HG03342 (cell line): ENCODE measurements around the gene DPM2.

ENCODE experiments used
- ATAC-seq: cut with Tn5 transposase; IDR thresholded peaks from one replicate; pipeline ENCODE4 v1.9.1; 2021; ENCODE audit warnings: mild to moderate bottlenecking, moderate library complexity; ENCODE audit not compliant: unreplicated experiment

DPM2 gene

DNA sequence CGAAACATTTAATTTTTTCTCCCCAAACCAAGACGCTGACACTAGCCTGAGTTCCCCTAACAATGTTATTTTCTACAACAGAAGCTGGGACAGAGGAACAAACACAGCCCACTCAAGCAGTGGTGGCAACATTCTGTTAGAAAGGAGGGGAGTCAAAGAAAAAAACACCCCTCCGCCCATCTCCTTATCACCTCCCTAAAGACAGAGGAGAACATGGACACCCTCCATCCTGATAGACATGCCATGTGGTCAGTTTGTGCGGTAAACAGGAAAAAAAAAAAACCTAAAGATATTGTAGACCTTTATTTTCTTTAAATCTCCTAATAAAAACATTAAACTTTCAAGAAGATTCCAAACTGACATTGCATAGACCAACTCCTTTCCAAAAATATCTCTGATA lies 2.9 kb upstream of the DPM2 start:
- ATAC-seq: no peak

DNA sequence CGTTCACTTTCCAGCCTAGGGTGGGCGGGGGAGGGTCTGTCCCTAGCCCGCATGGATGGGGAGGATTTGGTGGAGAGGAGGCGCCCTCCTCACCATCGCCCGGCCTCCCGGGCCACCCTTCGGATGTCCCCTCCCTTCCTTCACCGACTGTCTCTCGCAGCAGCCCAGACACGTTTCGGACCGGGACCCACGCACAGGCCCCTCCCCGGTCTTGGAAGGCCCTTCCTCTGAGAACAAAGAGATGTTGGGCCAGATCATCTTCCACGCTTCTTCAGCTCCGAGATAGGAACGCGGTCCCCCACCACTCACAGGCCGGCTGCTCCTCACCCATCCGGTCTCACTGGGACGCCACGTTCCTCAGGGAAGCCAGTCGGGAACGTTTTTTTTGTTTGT lies 640 bp upstream of the DPM2 start:
- ATAC-seq: no peak

- peak; percentile 2 for ATAC-seq
These were observed 632 bp downstream of the DPM2 start for GRCh38 chr9:127937056-127937387.

GRCh38 chr9:127936347-127936852 lies 1.3 kb downstream of the DPM2 start:
- ATAC-seq: no peak

GRCh38 chr9:127935765-127936221 lies 1.9 kb downstream of the DPM2 start:
- no peak for ATAC-seq

- no peak for ATAC-seq
These were observed 2.7 kb downstream of the DPM2 start for GRCh38 chr9:127934986-127935385.

GRCh38 chr9:127934248-127934647 lies 3.4 kb downstream of the DPM2 start:
- no peak for ATAC-seq

GRCh38 chr9:127931092-127931881 lies 6.4 kb downstream of the DPM2 start:
- no peak for ATAC-seq

DNA sequence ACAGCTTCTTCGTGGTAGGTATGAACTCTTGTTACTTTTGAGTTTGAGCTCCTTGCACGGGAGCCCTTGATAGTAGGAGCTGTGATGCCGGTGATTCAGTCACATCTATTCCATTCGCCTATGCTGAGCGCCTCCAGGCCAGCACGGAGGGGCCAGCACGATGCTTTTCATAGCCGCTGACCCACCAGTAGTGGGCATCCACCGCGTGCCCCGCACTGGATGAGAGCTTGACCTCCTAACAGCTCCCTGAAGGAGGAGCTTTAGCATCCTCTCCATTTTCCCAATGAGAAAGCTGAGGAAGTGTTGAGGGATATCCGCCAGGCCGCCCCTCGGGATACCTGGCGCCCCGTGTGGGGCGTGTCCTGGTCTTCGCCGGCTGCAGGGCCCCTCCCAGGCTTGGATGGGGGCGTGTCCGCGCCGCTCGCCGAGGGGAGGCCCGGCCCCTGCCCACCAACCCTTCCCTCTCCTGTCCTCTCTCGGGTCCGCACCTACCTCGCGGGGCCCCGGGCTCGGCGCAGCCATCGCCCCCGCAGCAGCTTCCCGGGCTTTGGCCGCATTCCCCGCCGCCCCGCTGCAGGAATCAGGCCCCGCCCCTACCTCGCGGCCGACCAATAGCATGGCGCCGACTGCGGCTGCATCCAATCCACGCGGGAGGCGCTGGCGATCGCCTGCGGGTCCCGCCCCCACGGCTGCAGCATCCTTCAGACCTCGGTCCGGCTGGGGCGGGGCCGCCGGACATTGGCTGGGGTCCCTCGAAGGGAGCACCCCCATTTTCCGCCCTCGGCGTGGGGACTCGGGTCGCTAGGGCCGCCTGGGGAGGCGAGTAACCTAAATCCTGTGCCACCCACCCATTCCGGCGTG lies 7.2 kb downstream of the DPM2 start, which contains the start of gene PIP5KL1:
TSS of gene PIP5KL1 (minus strand) at position 547 of the 861 bp plus-strand sequence. CDS start at position 522, 25 bp downstream.
- ATAC-seq: peak; percentile 73

DNA sequence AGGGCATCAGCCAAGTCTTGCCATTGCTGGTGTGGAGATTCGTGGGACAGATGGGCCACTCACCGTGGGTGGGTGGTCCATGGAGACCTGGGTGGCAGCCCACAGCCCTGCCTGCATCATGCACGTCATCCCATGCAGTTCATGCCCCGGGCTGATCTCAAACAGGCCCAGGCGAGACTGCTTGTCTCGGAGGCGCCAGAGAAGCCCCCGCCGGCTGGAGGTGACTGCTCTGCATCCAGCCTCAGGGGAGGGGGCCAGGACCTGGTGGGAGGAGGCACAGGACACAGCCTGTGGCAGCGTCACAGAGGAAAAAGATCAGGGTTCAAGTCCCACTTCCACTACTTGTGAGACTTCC lies 8.1 kb downstream of the DPM2 start:
- no peak for ATAC-seq

- no peak for ATAC-seq
These were observed 8.7 kb downstream of the DPM2 start for GRCh38 chr9:127928676-127929624.

DNA sequence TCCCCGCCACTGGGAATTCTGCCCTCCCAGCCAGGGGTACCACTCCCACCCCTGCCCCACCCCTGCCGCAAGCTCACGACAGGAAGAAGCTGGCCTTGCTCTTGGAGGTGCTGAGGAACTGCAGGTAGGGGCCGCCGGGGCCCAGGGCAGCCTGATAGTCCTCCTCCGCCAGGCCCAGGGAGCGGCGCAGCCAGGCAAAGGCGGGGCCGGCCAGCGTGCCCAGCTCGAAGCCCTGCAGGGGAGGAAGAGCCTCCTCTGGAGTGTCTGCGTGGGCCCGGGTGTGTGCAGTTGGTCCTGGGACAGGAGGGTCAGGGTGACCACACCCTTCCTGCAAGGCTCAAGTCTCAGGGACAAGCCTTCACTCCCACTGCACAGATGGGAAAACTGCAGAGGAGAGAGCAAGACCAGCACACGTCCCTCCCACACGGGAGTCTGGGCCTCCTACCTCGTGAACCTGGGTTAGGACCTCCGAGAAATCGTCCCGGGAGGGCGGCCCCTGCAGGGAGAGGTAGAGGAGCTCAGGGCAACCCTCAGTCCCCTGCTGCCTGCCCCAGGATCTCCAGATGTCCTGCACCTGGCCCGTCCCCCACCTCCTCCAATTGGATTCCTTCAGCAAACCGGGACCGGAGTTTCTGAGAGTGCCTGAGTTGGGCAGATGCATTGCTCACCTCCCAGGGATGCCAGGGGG lies 9.5 kb downstream of the DPM2 start:
- ATAC-seq: no peak

DNA sequence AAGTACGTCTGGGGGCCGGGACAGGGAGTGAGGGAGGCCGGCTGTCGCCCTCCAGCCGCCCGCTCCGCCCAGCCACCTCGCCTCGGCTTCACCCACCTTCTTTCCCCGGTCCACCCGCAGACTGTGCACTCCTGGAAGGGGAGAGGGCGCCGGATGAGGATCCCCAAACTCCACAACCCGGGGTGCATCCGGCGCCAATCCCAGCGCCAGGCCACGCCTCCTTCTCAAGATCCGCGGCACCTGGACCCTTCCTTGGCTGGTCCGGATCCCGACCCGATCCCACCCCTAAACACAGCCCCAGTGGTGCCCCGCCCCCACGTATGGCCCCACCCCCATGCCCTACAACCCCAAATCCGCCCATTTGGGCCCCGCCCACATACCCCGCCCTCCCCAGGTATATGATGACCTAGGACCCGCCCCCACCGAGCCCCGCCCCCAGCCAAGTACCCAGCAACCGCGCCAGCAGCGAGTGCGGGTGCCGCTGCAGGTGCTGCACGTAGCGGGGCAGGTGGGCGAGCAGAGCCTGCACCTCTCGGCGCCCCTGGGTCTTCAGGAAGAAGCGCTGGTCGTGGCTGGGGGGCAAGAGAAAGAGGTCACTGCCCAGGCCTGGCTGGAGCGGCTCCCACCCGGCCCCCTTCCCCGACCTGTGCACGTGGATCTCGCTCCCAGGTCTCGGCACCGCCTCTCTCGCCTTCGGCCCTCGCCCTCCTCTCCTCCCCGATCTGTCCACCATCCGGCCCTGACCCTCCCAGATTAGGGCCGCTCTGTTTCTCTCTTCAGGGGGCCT lies 10.3 kb downstream of the DPM2 start:
- no peak for ATAC-seq

DNA sequence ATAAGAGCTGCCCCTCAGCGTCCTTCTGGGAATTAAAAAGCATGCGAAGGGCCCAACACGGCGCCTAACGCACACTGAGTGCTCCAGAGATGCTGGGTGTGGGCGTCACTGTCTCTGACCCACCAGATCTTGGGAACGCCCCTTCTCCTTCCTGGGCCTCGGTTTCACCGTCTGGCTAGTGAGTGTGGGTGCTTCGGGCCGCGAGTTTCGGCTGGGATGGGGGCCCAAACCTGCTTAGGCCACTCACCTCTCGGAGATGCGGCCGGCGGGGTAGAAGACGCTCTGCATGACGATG lies 10.8 kb downstream of the DPM2 start:
- ATAC-seq: no peak

GRCh38 chr9:127925959-127926905 lies 11.4 kb downstream of the DPM2 start:
- ATAC-seq: no peak

GRCh38 chr9:127924736-127925444 lies 12.8 kb downstream of the DPM2 start:
- ATAC-seq: no peak

DNA sequence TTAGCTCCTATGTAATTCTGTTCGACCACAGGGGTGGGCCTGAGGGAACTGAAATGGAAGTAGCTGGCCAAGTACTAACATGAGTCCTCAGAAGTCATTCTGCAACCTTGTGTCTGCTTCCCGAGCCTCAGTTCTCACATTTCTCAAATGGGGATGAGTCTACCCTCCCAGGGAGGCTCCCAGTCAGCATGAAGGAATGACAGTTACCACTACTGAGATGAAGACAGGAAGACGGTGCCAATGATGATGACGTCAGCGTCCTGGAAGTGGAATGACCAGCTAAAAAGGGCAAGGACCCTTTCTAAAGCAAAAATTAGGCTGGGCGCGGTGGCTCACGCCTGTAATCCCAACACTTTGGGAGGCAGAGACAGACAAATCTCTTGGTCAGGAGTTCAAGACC lies 13.9 kb downstream of the DPM2 start:
- no peak for ATAC-seq

DNA sequence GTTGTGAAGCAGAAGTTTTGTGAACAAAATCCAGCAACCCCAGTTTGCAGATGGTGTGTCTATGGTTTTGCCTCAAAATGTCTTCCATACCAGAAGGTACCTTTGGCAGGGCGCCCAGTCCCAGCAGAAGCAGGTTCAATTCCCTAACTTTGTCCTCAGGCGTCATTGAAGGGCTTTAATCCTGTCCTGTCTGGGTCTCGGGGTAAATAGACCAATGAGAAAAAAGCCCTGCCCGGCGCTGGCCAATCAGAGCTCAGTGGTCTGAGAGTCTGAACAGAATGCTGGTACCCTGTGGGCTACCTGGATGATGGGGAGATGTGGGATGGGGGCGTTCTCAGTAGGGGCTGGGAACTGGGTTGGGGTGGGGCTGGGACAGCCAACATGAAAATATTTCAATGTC lies 14.6 kb downstream of the DPM2 start:
- no peak for ATAC-seq
